HepG2 (cell line): ENCODE data around the gene UNC5B. TPM values are rescaled to one million over a fixed set of nuclear protein-coding genes. Genes with fewer than 3 reads are reported as not detected.
A peak's percentile ranks its signal among the peaks of the same experiment; 100 is the strongest.

Experiments
- ATAC-seq: fragments of 200-7000 bp; cut with Tn5 transposase; 3 replicates; pipeline ENCODE4 v1.9.1; 2020; ENCODE audit warnings: mild to moderate bottlenecking, moderate library complexity
- BruUV-seq: library from RNA; stranded (reverse); fragments of 400-500 nt; replicated peaks from 2 replicates; lab custom pipeline; 2021; lab: Mats Ljungman, UMichigan
- CTCF ChIA-PET: fragments of 300-600 bp; formaldehyde crosslinking; extraction: SDS; loops from one replicate; lab custom pipeline; 2021; ENCODE audit warnings: low total read pairs, inconsistent platforms, low intra/inter-chr PET ratio; lab: Yijun Ruan, JAX
- POLR2A ChIA-PET: fragments of 350-600 bp; sonication (Branson Sonifier 250); formaldehyde crosslinking; loops from one replicate; lab custom pipeline; 2020; ENCODE audit warnings: antibody characterized with exemption, inconsistent platforms; lab: Yijun Ruan, JAX
- DNase-seq: peaks from one replicate; pipeline ENCODE4 v3.0.0-alpha.2; 2015; ENCODE audit warnings: low spot score
- FAIRE-seq: peaks from 3 replicates; lab custom pipeline; 2011; peaks lifted over from hg19 to GRCh38; lab: Jason Lieb, UNC
- H2AFZ ChIP-seq: one replicate; pipeline ENCODE4 v1.6.1; 2011; ENCODE audit warnings: low read length, inconsistent platforms
- H3K27ac ChIP-seq: fragments of 300-600 bp; 3 replicates; pipeline ENCODE4 v1.8.0; 2011; ENCODE audit warnings: mixed run types, mild to moderate bottlenecking, mixed read lengths, low read length, inconsistent platforms; ENCODE audit not compliant: insufficient read depth; ENCODE audit errors: extremely low read length
- H3K27me3 ChIP-seq, 2 experiments: fragments of 200-600 bp in 1 of 2; 2 replicates in 1 of 2; 3 replicates in 1 of 2; pipeline versions ENCODE4 v1.6.0 to v1.8.0; 2011; ENCODE audit warnings: low read length in 2 of 2, mild to moderate bottlenecking in 2 of 2, moderate library complexity in 2 of 2, inconsistent platforms in 1 of 2; ENCODE audit not compliant: insufficient read depth in 2 of 2, control insufficient read depth in 1 of 2
- H3K36me3 ChIP-seq, 2 experiments: fragments of 200-600 bp in 1 of 2; replicated peaks in 1 of 2; 2 replicates in 1 of 2; 3 replicates in 1 of 2; pipeline versions ENCODE4 v1.5.1 to v1.8.0; 2011; ENCODE audit warnings: low read length in 2 of 2, inconsistent platforms in 1 of 2; ENCODE audit not compliant: insufficient read depth in 2 of 2, control insufficient read depth in 1 of 2
- H3K4me1 ChIP-seq: 2 replicates; pipeline ENCODE4 v1.5.1; 2012; ENCODE audit warnings: low read length, inconsistent platforms; ENCODE audit not compliant: insufficient read depth
- H3K4me2 ChIP-seq: 2 replicates; pipeline ENCODE4 v1.6.0; 2011; ENCODE audit warnings: low read depth, low read length, inconsistent platforms
- H3K4me3 ChIP-seq, 3 experiments: fragments of 200-600 bp in 1 of 3; sonication (generic), shearing (Covaris generic) in 1 of 3; replicated peaks in 1 of 3; 2 replicates each; pipeline ENCODE4 v1.5.1; 2011 to 2016; ENCODE audit warnings: low read length in 3 of 3, inconsistent platforms in 2 of 3, low read depth in 2 of 3, mild to moderate bottlenecking in 2 of 3, control low read depth in 1 of 3, mixed read lengths in 1 of 3; ENCODE audit not compliant: insufficient read depth in 1 of 3
- H3K79me2 ChIP-seq: one replicate; pipeline ENCODE4 v1.6.1; 2011; ENCODE audit warnings: low read length, inconsistent platforms; ENCODE audit not compliant: insufficient read depth
- H3K9ac ChIP-seq: 2 replicates; pipeline ENCODE4 v1.6.0; 2011; ENCODE audit warnings: mild to moderate bottlenecking, low read depth, low read length, inconsistent platforms; ENCODE audit not compliant: insufficient read depth
- H3K9me3 ChIP-seq: 2 replicates; pipeline ENCODE4 v1.5.1; 2012; ENCODE audit warnings: mild to moderate bottlenecking, low read length
- H4K20me1 ChIP-seq: 2 replicates; pipeline ENCODE4 v1.6.0; 2011; ENCODE audit warnings: inconsistent platforms, mild to moderate bottlenecking, low read length, moderate library complexity; ENCODE audit not compliant: insufficient read depth
- ATF1 ChIP-seq: IDR thresholded peaks from 2 replicates; pipeline ENCODE4 v1.6.1; 2016; ENCODE audit warnings: mild to moderate bottlenecking, control low read depth
- FOXP1 ChIP-seq, 2 experiments: fragments of 450-650 bp in 1 of 2; IDR thresholded peaks; 2 replicates each; pipeline ENCODE4 v1.6.1; 2017 to 2018; ENCODE audit warnings: antibody characterized with exemption in 1 of 2
- HHEX ChIP-seq: IDR thresholded peaks from 2 replicates; pipeline ENCODE4 v1.6.1; 2016; ENCODE audit warnings: control low read depth
- KDM5A ChIP-seq: fragments of 200-600 bp; sonication (generic); IDR thresholded peaks from 2 replicates; pipeline ENCODE4 v1.7.0; 2018; ENCODE audit warnings: antibody characterized with exemption, mild to moderate bottlenecking, low read length, borderline replicate concordance
- MAFK ChIP-seq, 2 experiments: IDR thresholded peaks in 1 of 2; conservative IDR thresholded peaks in 1 of 2; 2 replicates each; pipeline ENCODE4 v1.6.1; 2011; ENCODE audit warnings: improper control_type of control experiment in 2 of 2, low read length in 2 of 2
- PHB2 ChIP-seq: fragments of 450-650 bp; IDR thresholded peaks from 2 replicates; pipeline ENCODE4 v1.6.1; 2018; ENCODE audit not compliant: partially characterized antibody
- PRPF4 ChIP-seq: fragments of 200-400 bp; formaldehyde crosslinking; IDR thresholded peaks from 2 replicates; pipeline ENCODE4 v1.6.1; 2016; ENCODE audit warnings: low read length, low read depth; ENCODE audit not compliant: poor library complexity, severe bottlenecking
- SIN3A ChIP-seq: IDR thresholded peaks from 2 replicates; pipeline ENCODE4 v1.6.1; 2011; ENCODE audit warnings: low read depth, mild to moderate bottlenecking, control low read depth, low read length, borderline replicate concordance
- SNAI1 ChIP-seq: sonication (generic); formaldehyde crosslinking; IDR thresholded peaks from 2 replicates; pipeline ENCODE4 v1.5.0; 2020; ENCODE audit warnings: mild to moderate bottlenecking, missing genetic modification reagents, borderline replicate concordance
- ZFP41 ChIP-seq: sonication (generic); formaldehyde crosslinking; IDR thresholded peaks from 2 replicates; pipeline ENCODE4 v1.4.0; 2020; ENCODE audit warnings: mild to moderate bottlenecking, missing genetic modification reagents, borderline replicate concordance
- ZNF556 ChIP-seq: sonication (generic); formaldehyde crosslinking; IDR thresholded peaks from 2 replicates; pipeline ENCODE4 v1.4.0; 2020; ENCODE audit warnings: mild to moderate bottlenecking, missing genetic modification reagents, borderline replicate concordance
- ZNF607 ChIP-seq: sonication (generic); formaldehyde crosslinking; IDR thresholded peaks from 2 replicates; pipeline ENCODE4 v1.5.1; 2020; ENCODE audit warnings: missing genetic modification reagents, mild to moderate bottlenecking, borderline replicate concordance
- ZNF629 ChIP-seq: sonication (generic); formaldehyde crosslinking; conservative IDR thresholded peaks from 2 replicates; pipeline ENCODE4 v1.5.0; 2020; ENCODE audit warnings: missing genetic modification reagents
- WGBS: methylation state at CpG from one replicate; pipeline ENCODE4 v1.1.6; 2017; ENCODE audit warnings: low lambda C conversion rate; 5-methylcytosine and 5-hydroxymethylcytosine counted together
- in situ Hi-C: cut with HindIII; loops from 2 replicates; pipeline ENCODE4 v1.10.0; 2017; ENCODE audit warnings: low pct_unique_long_range_greater_than_20kb; ENCODE audit not compliant: extremely low pct_ligation_motif_present
- intact Hi-C: fragments of 100-400 bp; cut with micrococcal nuclease; formaldehyde crosslinking; loops from one replicate; pipeline ENCODE4 v1.10.0; 2022; ENCODE audit not compliant: unreplicated experiment
- polyA plus RNA-seq, 8 experiments: library from polyadenylated mRNA; depleted of rRNA in 3 of 8; stranded (reverse) in 7 of 8; unstranded in 1 of 8; fragments of >200 nt; fragmentation: Illumina TruSeq in 4 of 8; extraction: Trizol in 4 of 8; gene quantifications; 2 replicates each; pipeline versions ENCODE4 v1.2.1 to v1.2.3, GENCODE V29; 2011 to 2016; ENCODE audit warnings: low read depth in 4 of 8, missing spikeins in 1 of 8, mixed read lengths in 1 of 8; ENCODE audit not compliant: insufficient read depth in 1 of 8
- total RNA-seq, 5 experiments: library from RNA; depleted of rRNA; stranded (reverse); fragments of >200 nt; fragmentation: Illumina TruSeq; extraction: Trizol; gene quantifications; 2 replicates each; pipeline ENCODE4 v1.2.3, GENCODE V29; 2016; ENCODE audit warnings: low read depth in 1 of 5
- TF ChIP-seq, protein P1 (sequence below): sonication (generic); formaldehyde crosslinking; IDR thresholded peaks from 2 replicates; pipeline ENCODE4 v1.5.0; 2020; ENCODE audit warnings: missing genetic modification reagents, mild to moderate bottlenecking, borderline replicate concordance
- TF ChIP-seq, protein P2 (sequence below): sonication (generic); formaldehyde crosslinking; IDR thresholded peaks from 2 replicates; pipeline ENCODE4 v1.5.0; 2020; ENCODE audit warnings: mild to moderate bottlenecking, missing genetic modification reagents

The UNC5B gene
- total and polyA plus RNA-seq, 2 of the 13 experiments (the other 11 are each of a cell fraction or from before 2014, with no cell fraction given): 0.07 TPM

DNA sequence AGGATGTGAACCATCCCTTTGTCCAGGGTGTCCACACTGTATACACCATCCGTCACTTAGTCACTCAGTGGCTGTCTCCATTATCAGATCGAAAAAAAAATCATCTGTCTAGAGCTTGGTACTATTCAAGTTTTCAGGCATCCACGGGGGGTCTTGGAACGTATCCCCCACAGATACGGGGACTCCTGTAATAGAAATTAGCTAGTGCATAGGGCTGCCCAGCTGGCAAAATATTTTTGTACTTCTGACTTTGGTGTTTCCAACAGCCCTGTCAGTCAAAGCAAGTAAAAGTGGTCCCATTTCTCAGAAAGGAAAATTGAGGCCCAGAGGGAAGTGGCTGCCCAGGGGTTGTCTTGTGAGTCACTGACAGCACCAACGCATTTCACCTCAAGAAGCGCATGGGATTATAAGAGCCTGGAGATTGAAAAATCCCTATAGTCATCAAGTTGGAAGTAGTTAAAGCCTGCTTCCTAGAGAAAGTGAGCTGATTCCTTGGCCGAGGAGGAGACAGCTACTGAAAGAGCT, 54.6 kb downstream of the UNC5B start:
- in situ Hi-C loops (no loop called here), intact Hi-C loops (no loop called here)
- peaks cover 2 to 13% of the 10 kb centered on the region in 2 experiments; a peak in 3 of 5 replicates for H3K27me3 ChIP-seq
- no peak overlapping the region for H3K27ac ChIP-seq
- no peak for ATAC-seq
- CTCF ChIA-PET: no interaction called here
- peak overlapping the region; percentile 41; the same call in 1 of the 2 replicates for H3K4me2 ChIP-seq
- BruUV-seq: no TSS peak
- H3K79me2 ChIP-seq: no peaks in the 10 kb centered on the region
- FAIRE-seq: no peak
- peaks cover 13% of the 10 kb centered on the region for H3K4me1 ChIP-seq
- H3K4me3 ChIP-seq: no peak overlapping the region
- POLR2A ChIA-PET: no interaction called here
- H3K9ac ChIP-seq: no peak overlapping the region
- no peaks in the 10 kb centered on the region for H4K20me1 ChIP-seq
- H3K36me3 ChIP-seq: no peaks in the 10 kb centered on the region
- TF ChIP-seq ZNF629 (CRISPR knock-in tag) (peak; percentile 90), ATF1 (CRISPR knock-in tag) (no peak), SIN3A (no peak), SNAI1 (CRISPR knock-in tag) (no peak), KDM5A (no peak), MAFK (conservative IDR thresholded peaks at IDR 0.05 in 1 of 2, IDR thresholded peaks at IDR 0.05 in 1 of 2; ENCODE audit: low read length in 2 of 2) (0 out of 4 replicates have a peak, but pooled peaks of 1 of the 2 experiments have one; percentile 4)
- no peak for DNase-seq
- H3K9me3 ChIP-seq: no peaks in the 10 kb centered on the region
- no peak overlapping the region for H2AFZ ChIP-seq
- 73% methylated on average over 8 of the region's 8 CpGs for WGBS

DNA sequence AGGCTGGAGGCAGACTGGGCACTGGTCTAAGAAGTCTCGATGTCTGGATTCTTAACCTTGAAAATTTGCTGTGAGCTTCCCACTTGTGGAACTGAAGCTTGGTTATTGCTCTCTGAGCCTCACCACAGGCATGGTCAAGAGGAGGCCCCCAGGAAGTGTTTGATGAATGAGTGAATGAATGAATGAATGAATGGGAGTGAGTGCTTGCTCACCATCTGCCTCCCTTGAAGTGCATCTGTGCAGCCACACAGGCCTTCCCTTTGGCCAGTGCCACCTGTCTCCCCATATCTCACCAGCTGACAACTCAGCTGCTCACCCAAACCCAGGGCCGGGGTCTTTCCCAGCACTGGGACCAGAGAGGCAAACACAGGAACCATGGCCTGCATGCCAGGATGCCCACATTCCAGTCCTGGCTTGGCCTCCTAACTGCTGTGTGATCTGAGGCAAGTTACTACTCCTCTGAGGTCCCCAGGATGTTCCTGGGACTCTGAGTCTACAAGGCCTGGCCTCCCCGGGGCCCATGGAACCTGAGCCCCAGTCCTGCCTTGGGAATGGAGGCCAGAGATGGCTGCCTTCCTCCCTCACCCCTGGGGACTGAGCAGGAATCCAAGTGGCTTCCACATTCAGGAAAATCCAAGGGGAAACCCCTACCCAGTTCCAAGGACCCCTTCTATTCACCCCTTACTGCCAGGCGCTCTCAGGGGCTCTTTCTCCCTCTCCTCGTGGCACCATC, 55.3 kb downstream of the UNC5B start:
- peaks cover 13% of the 10 kb centered on the region for H3K4me1 ChIP-seq
- H3K9ac ChIP-seq: no peak overlapping the region
- no peak overlapping the region for H3K27ac ChIP-seq
- peaks cover 2 to 13% of the 10 kb centered on the region in 2 experiments; a peak in 3 of 5 replicates for H3K27me3 ChIP-seq
- no peaks in the 10 kb centered on the region for H4K20me1 ChIP-seq
- no peak for FAIRE-seq
- no peaks in the 10 kb centered on the region for H3K9me3 ChIP-seq
- no peak for ATAC-seq
- H3K36me3 ChIP-seq: no peaks in the 10 kb centered on the region
- no peaks in the 10 kb centered on the region for H3K79me2 ChIP-seq
- H2AFZ ChIP-seq: no peak overlapping the region
- 73% methylated on average over 4 of the region's 5 CpGs for WGBS
- no peak overlapping the region for H3K4me3 ChIP-seq
- intact Hi-C loops: loop anchor here (1.0 kb wide), 1 partner anchor 364 kb away; no protein-coding TSS in a partner anchor
- CTCF ChIA-PET: no interaction called here
- H3K4me2 ChIP-seq: no peak overlapping the region
- POLR2A ChIA-PET: no interaction called here
- BruUV-seq: no TSS peak
- DNase-seq: no peak
- in situ Hi-C loops: no loop called here
- no peak for TF ChIP-seq HHEX (CRISPR knock-in tag)
- no peak for TF ChIP-seq ZFP41 (CRISPR knock-in tag)
- no peak for TF ChIP-seq PHB2
- no peak for TF ChIP-seq FOXP1 (IDR thresholded peaks at IDR 0.05)
- no peak for TF ChIP-seq FOXP1 (CRISPR knock-in tag; IDR thresholded peaks at IDR 0.05)
- no peak for TF ChIP-seq ZNF556 (CRISPR knock-in tag)
- TF ChIP-seq PRPF4: no peak
- TF ChIP-seq, protein P1, sequence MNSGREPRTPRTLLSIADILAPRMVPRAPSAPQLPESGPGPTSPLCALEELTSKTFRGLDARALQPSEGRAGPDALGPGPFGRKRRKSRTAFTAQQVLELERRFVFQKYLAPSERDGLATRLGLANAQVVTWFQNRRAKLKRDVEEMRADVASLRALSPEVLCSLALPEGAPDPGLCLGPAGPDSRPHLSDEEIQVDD (CRISPR knock-in tag): no peak
- TF ChIP-seq, protein P2, sequence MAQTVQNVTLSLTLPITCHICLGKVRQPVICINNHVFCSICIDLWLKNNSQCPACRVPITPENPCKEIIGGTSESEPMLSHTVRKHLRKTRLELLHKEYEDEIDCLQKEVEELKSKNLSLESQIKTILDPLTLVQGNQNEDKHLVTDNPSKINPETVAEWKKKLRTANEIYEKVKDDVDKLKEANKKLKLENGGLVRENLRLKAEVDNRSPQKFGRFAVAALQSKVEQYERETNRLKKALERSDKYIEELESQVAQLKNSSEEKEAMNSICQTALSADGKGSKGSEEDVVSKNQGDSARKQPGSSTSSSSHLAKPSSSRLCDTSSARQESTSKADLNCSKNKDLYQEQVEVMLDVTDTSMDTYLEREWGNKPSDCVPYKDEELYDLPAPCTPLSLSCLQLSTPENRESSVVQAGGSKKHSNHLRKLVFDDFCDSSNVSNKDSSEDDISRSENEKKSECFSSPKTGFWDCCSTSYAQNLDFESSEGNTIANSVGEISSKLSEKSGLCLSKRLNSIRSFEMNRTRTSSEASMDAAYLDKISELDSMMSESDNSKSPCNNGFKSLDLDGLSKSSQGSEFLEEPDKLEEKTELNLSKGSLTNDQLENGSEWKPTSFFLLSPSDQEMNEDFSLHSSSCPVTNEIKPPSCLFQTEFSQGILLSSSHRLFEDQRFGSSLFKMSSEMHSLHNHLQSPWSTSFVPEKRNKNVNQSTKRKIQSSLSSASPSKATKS: no peak
- TF ChIP-seq ZNF607 (CRISPR knock-in tag): no peak
